ENCODE results near the gene CLECL1.
"Not testable (repeated sequence)": the region's sequence is repeated elsewhere in the genome, so short reads cannot be mapped to it uniquely, and the experiment has no call there.

The CLECL1 gene

GRCh38 chr12:9700606-9700956 lies 32.3 kb downstream of the CLECL1 start:
- no peak for DNase-seq (ENCODE audit: insufficient read length, low spot score)
- no peak for FAIRE-seq
- TF ChIP-seq POLR2A (IDR thresholded peaks at IDR 0.05; ENCODE audit: low read depth, low read length): no peak

GRCh38 chr12:9699898-9700605 lies 32.8 kb downstream of the CLECL1 start:
- TF ChIP-seq POLR2A (IDR thresholded peaks at IDR 0.05; ENCODE audit: low read depth, low read length): no peak
- no peak for DNase-seq (ENCODE audit: insufficient read length, low spot score)
- FAIRE-seq: no peak

- no peak for FAIRE-seq
These were observed 33.5 kb downstream of the CLECL1 start for GRCh38 chr12:9699269-9699897.

GRCh38 chr12:9698681-9699080 lies 34.2 kb downstream of the CLECL1 start:
- no peak for FAIRE-seq
- no peak for TF ChIP-seq POLR2A (IDR thresholded peaks at IDR 0.05; ENCODE audit: low read depth, low read length)
- no peak for DNase-seq (ENCODE audit: insufficient read length, low spot score)

More at GRCh38 chr12:9699269-9699897, 33.5 kb downstream of the CLECL1 start:
- no peak for TF ChIP-seq POLR2A (IDR thresholded peaks at IDR 0.05; ENCODE audit: low read depth, low read length)
- DNase-seq (ENCODE audit: insufficient read length, low spot score): no peak

DNA sequence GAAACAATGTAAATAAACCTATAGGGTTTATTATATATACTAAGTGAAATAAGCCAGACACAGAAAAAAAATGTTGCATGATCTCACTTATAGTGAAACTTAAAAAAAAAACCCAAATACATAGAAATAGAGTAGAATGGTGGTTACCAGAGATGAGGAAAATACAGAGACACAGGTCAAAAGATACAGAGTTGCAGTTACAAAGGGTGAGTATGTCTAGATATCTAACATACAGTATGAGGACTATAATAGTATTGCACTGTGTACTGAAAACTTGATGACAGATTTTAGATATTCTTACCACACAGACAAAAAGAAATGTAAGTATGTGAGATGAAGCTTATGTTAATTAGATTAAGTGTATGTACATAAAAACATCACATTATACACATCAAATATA lies 35.3 kb downstream of the CLECL1 start:
- no peak for TF ChIP-seq POLR2A (IDR thresholded peaks at IDR 0.05; ENCODE audit: low read depth, low read length)
- FAIRE-seq: no peak
- no peak for DNase-seq (ENCODE audit: insufficient read length, low spot score)

DNA sequence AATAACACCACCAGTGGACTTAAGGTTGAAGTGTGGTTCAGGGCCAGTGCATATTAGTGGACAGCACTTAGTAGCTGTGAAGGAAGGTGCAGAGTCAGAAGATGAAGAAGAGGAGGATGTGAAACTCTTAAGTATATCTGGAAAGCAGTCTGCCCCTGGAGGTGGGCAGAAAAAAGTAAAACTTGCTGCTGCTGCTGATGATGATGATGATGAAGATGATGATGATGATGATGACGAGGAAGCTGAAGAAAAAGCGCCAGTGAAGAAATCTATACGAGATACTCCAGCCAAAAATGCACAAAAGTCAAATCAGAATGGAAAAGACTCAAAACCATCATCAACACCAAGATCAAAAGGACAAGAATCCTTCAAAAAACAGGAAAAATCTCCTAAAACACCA lies 37.2 kb downstream of the CLECL1 start:
- FAIRE-seq: not testable (repeated sequence)

GRCh38 chr12:9695150-9695549 lies 37.7 kb downstream of the CLECL1 start:
- not testable (repeated sequence) for FAIRE-seq; DNase-seq (ENCODE audit: insufficient read length, low spot score)

More for the DNA sequence above, 37.2 kb downstream of the CLECL1 start:
- DNase-seq (ENCODE audit: insufficient read length, low spot score): not testable (repeated sequence)

- FAIRE-seq: no peak
- no peak for TF ChIP-seq POLR2A (IDR thresholded peaks at IDR 0.05; ENCODE audit: low read depth, low read length)
- DNase-seq (ENCODE audit: insufficient read length, low spot score): no peak
These were observed 38.7 kb downstream of the CLECL1 start for GRCh38 chr12:9694241-9694640.

DNA sequence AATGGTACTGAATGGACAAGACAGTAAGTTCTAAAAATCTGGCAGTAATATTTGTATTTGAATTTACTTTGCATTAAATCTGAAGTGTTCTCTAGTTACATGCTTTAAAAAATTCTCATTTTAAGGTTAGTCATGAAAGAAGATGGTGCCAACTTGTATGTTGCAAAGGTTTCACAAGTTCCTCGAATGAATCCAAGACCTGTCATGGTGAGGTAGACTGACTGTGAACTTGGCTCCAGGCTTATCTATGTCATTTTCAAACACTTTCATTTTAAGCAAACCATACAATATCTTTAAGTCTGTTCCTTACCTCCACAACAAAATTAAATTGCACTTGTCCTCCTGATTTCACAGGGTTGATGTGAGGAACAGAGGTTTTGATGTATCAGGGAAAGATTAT lies 40.0 kb downstream of the CLECL1 start:
- no peak for FAIRE-seq
- no peak for DNase-seq (ENCODE audit: insufficient read length, low spot score)
- TF ChIP-seq POLR2A (IDR thresholded peaks at IDR 0.05; ENCODE audit: low read depth, low read length): no peak

DNA sequence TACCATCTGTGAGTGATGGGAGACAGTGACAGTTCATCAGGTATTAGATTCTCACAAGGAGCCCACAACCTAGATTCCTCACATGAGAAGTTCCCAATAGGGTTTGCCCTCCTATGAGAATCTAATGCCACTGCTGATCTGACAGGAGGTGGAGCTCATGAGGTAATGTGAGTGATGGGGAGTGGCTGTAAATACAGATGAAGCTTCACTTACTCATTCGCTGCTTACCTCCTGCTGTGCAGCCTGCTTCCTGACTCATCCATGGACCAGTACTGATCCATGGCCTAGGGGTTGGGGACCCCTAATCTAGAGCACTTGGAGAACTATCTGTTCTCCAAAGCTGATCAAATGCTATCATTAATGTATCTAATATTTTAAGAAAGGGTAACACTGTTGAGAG lies 45.7 kb downstream of the CLECL1 start:
- peak; percentile 60 for FAIRE-seq
- TF ChIP-seq POLR2A (IDR thresholded peaks at IDR 0.05; ENCODE audit: low read depth, low read length): no peak
- DNase-seq (ENCODE audit: insufficient read length, low spot score): no peak

GRCh38 chr12:9685915-9686314 lies 47.0 kb downstream of the CLECL1 start:
- DNase-seq (ENCODE audit: insufficient read length, low spot score) (no peak), FAIRE-seq (no peak)
- TF ChIP-seq POLR2A (IDR thresholded peaks at IDR 0.05; ENCODE audit: low read depth, low read length): no peak

GRCh38 chr12:9685366-9685765 lies 47.5 kb downstream of the CLECL1 start:
- not testable (repeated sequence) for FAIRE-seq

GRCh38 chr12:9682949-9683348 lies 49.9 kb downstream of the CLECL1 start:
- FAIRE-seq: not testable (repeated sequence)

More at GRCh38 chr12:9685366-9685765, 47.5 kb downstream of the CLECL1 start:
- not testable (repeated sequence) for DNase-seq (ENCODE audit: insufficient read length, low spot score)

GRCh38 chr12:9682508-9682907 lies 50.4 kb downstream of the CLECL1 start:
- not testable (repeated sequence) for FAIRE-seq; DNase-seq (ENCODE audit: insufficient read length, low spot score)

More at GRCh38 chr12:9682949-9683348, 49.9 kb downstream of the CLECL1 start:
- DNase-seq (ENCODE audit: insufficient read length, low spot score): not testable (repeated sequence)

- DNase-seq (ENCODE audit: insufficient read length, low spot score) (no peak), FAIRE-seq (no peak)
- TF ChIP-seq POLR2A (IDR thresholded peaks at IDR 0.05; ENCODE audit: low read depth, low read length): no peak
These were observed 58.7 kb downstream of the CLECL1 start for GRCh38 chr12:9674226-9674590.
